Ascending aorta (tissue), 2 donors: ENCODE measurements around the gene TP53RK. TPM values are rescaled to one million over a fixed set of nuclear protein-coding genes. Genes with fewer than 3 reads are reported as not detected.

Experiments used
- DNase-seq, 2 donors: peaks; one replicate each; pipeline ENCODE4 v3.0.0-alpha.2; 2019; ENCODE audit warnings: low spot score in 2 of 2
- H3K27ac ChIP-seq, 2 donors: fragments of 200-600 bp; sonication (generic); one replicate each; pipeline ENCODE4 v1.5.1; 2016 to 2017; ENCODE audit warnings: mild to moderate bottlenecking in 1 of 2
- H3K27me3 ChIP-seq: fragments of 200-600 bp; sonication (generic); one replicate; pipeline ENCODE4 v1.5.1; 2017
- H3K36me3 ChIP-seq, 2 donors: fragments of 200-600 bp; sonication (generic); one replicate each; pipeline ENCODE4 v1.5.1; 2016
- H3K4me1 ChIP-seq, 2 donors: fragments of 200-600 bp; sonication (generic); one replicate each; pipeline ENCODE4 v1.5.1; 2016 to 2017; ENCODE audit warnings: mild to moderate bottlenecking in 1 of 2
- H3K4me3 ChIP-seq, 2 donors: fragments of 200-600 bp; sonication (generic); one replicate each; pipeline ENCODE4 v1.5.1; 2016 to 2017; ENCODE audit warnings: mild to moderate bottlenecking in 1 of 2
- H3K9me3 ChIP-seq, 2 donors: fragments of 200-600 bp; sonication (generic); one replicate each; pipeline ENCODE4 v1.5.1; 2016
- CTCF ChIP-seq, 3 experiments: fragments of 200-600 bp in 2 of 3; fragments of 450-650 bp in 1 of 3; sonication (generic) in 2 of 3; IDR thresholded peaks; one replicate each; pipeline ENCODE4 v1.5.1; 2016 to 2019; ENCODE audit warnings: antibody characterized with exemption in 3 of 3, mild to moderate bottlenecking in 1 of 3, moderate library complexity in 1 of 3
- intact Hi-C: fragments of 100-400 bp; cut with DNase I; formaldehyde crosslinking; loops from one replicate; pipeline ENCODE4 v1.15.1; 2023
- total RNA-seq: library from RNA; depleted of rRNA; stranded (reverse); fragments of >200 nt; gene quantifications from one replicate; pipeline ENCODE4 v1.1.0, GENCODE V29; 2016

Gene TP53RK
- total RNA-seq, 1 donor from 2014 or later: 30.8 TPM

- intact Hi-C loops: no loop called here
- DNase-seq: no peak
- no peaks in the 10 kb centered on the region for H3K27me3 ChIP-seq
Measured at GRCh38 chr20:46670585-46671584, 18.4 kb downstream of the TP53RK start.

GRCh38 chr20:46670228-46670584 is 19.0 kb downstream of the TP53RK start:
- Histone ChIP-seq H3K36me3 (no peaks in the 10 kb centered on the region), H3K9me3 (peaks cover 4 to 11% of the 10 kb centered on the region in 2 donors), H3K4me1 (no peaks in the 10 kb centered on the region), H3K27ac (no peak overlapping the region), H3K27me3 (no peaks in the 10 kb centered on the region), H3K4me3 (no peak overlapping the region)
- no peak for TF ChIP-seq CTCF (IDR thresholded peaks at IDR 0.05)
- intact Hi-C loops: no loop called here
- no peak for DNase-seq

More at GRCh38 chr20:46670585-46671584, 18.4 kb downstream of the TP53RK start:
- Histone ChIP-seq H3K4me1 (no peaks in the 10 kb centered on the region), H3K27ac (no peak overlapping the region), H3K9me3 (peaks cover 4 to 11% of the 10 kb centered on the region in 2 donors), H3K36me3 (no peaks in the 10 kb centered on the region), H3K4me3 (no peak overlapping the region)
- TF ChIP-seq CTCF (IDR thresholded peaks at IDR 0.05): no peak

GRCh38 chr20:46666818-46667515 is 22.3 kb downstream of the TP53RK start:
- DNase-seq: no peak
- H3K36me3 ChIP-seq: no peaks in the 10 kb centered on the region
- intact Hi-C loops: no loop called here
- no peaks in the 10 kb centered on the region for H3K4me1 ChIP-seq
- no peak overlapping the region for H3K27ac ChIP-seq
- no peak overlapping the region for H3K4me3 ChIP-seq
- no peaks in the 10 kb centered on the region for H3K27me3 ChIP-seq
- peaks cover 4 to 11% of the 10 kb centered on the region in 2 donors for H3K9me3 ChIP-seq
- TF ChIP-seq CTCF (IDR thresholded peaks at IDR 0.05): no peak

- intact Hi-C loops: no loop called here
- no peak for TF ChIP-seq CTCF (IDR thresholded peaks at IDR 0.05)
- H3K27me3 ChIP-seq: no peaks in the 10 kb centered on the region
- no peaks in the 10 kb centered on the region for H3K36me3 ChIP-seq
- H3K4me1 ChIP-seq: no peaks in the 10 kb centered on the region
- DNase-seq: no peak
- no peak overlapping the region for H3K4me3 ChIP-seq
- H3K27ac ChIP-seq: no peak overlapping the region
- peaks cover 4 to 11% of the 10 kb centered on the region in 2 donors for H3K9me3 ChIP-seq
Measured at GRCh38 chr20:46666306-46666705, 22.9 kb downstream of the TP53RK start.

GRCh38 chr20:46665602-46666001 is 23.6 kb downstream of the TP53RK start:
- no peaks in the 10 kb centered on the region for H3K36me3 ChIP-seq
- no peak overlapping the region for H3K27ac ChIP-seq
- no peak for DNase-seq
- no peaks in the 10 kb centered on the region for H3K27me3 ChIP-seq
- no peak for TF ChIP-seq CTCF (IDR thresholded peaks at IDR 0.05)
- intact Hi-C loops: no loop called here
- no peaks in the 10 kb centered on the region for H3K4me1 ChIP-seq
- peaks cover 1 to 9% of the 10 kb centered on the region in 2 donors for H3K9me3 ChIP-seq
- no peak overlapping the region for H3K4me3 ChIP-seq
